ENCODE results near the gene WAC. TPM values are rescaled to one million over a fixed set of nuclear protein-coding genes. Genes with fewer than 3 reads are reported as not detected.

WAC gene
- total RNA-seq, 1 donor from 2014 or later: 97.7 TPM

- H3K9me3 Mint-ChIP-seq (ENCODE audit: low read depth): peaks cover 18% of the 10 kb centered on the region
- H3K4me3 Mint-ChIP-seq (ENCODE audit: unreplicated experiment): no peak overlapping the region
- no peaks in the 10 kb centered on the region for H3K27me3 Mint-ChIP-seq (ENCODE audit: low read depth)
- no peak for DNase-seq (ENCODE audit: low spot score)
- TF ChIP-seq CTCF (IDR thresholded peaks at IDR 0.05): no peak
- H3K4me1 Mint-ChIP-seq (ENCODE audit: low read depth): peaks cover 9% of the 10 kb centered on the region
- no peak overlapping the region for H3K27ac Mint-ChIP-seq (ENCODE audit: unreplicated experiment)
- peaks cover 35% of the 10 kb centered on the region for H3K36me3 Mint-ChIP-seq (ENCODE audit: low read depth)
Observed at GRCh38 chr10:28523725-28524252, 9.1 kb upstream of the WAC start.

- Mint-ChIP-seq H3K9me3 (ENCODE audit: low read depth) (no peaks in the 10 kb centered on the region), H3K27ac (ENCODE audit: unreplicated experiment) (no peak overlapping the region), H3K4me3 (ENCODE audit: unreplicated experiment) (peak overlapping the region; percentile 93), H3K4me1 (ENCODE audit: low read depth) (peaks cover 52% of the 10 kb centered on the region), H3K36me3 (ENCODE audit: low read depth) (peaks cover 23% of the 10 kb centered on the region), H3K27me3 (ENCODE audit: low read depth) (no peaks in the 10 kb centered on the region)
- DNase-seq (ENCODE audit: low spot score): no peak
- TF ChIP-seq CTCF (IDR thresholded peaks at IDR 0.05): no peak
Observed at GRCh38 chr10:28530751-28531150, 2.2 kb upstream of the WAC start.

- DNase-seq (ENCODE audit: low spot score): no peak
- H3K4me3 Mint-ChIP-seq (ENCODE audit: unreplicated experiment): peak overlapping the region; percentile 98
- H3K9me3 Mint-ChIP-seq (ENCODE audit: low read depth): no peaks in the 10 kb centered on the region
- TF ChIP-seq CTCF (IDR thresholded peaks at IDR 0.05): no peak
- H3K36me3 Mint-ChIP-seq (ENCODE audit: low read depth): peaks cover 29% of the 10 kb centered on the region
- H3K27me3 Mint-ChIP-seq (ENCODE audit: low read depth): no peaks in the 10 kb centered on the region
- H3K4me1 Mint-ChIP-seq (ENCODE audit: low read depth): peaks cover 54% of the 10 kb centered on the region
- peak overlapping the region; percentile 100 for H3K27ac Mint-ChIP-seq (ENCODE audit: unreplicated experiment)
Observed at GRCh38 chr10:28533186-28533564, 257 bp downstream of the WAC start.

- H3K9me3 Mint-ChIP-seq (ENCODE audit: low read depth): no peaks in the 10 kb centered on the region
- H3K27me3 Mint-ChIP-seq (ENCODE audit: low read depth): no peaks in the 10 kb centered on the region
- peaks cover 53% of the 10 kb centered on the region for H3K4me1 Mint-ChIP-seq (ENCODE audit: low read depth)
- TF ChIP-seq CTCF (IDR thresholded peaks at IDR 0.05): no peak
- H3K36me3 Mint-ChIP-seq (ENCODE audit: low read depth): peaks cover 29% of the 10 kb centered on the region
- peak overlapping the region; percentile 96 for H3K27ac Mint-ChIP-seq (ENCODE audit: unreplicated experiment)
- no peak for DNase-seq (ENCODE audit: low spot score)
- H3K4me3 Mint-ChIP-seq (ENCODE audit: unreplicated experiment): peak overlapping the region; percentile 98
Observed at GRCh38 chr10:28533571-28534304, 820 bp downstream of the WAC start.

GRCh38 chr10:28535846-28536245, 2.9 kb downstream of the WAC start:
- no peak for DNase-seq (ENCODE audit: low spot score)
- no peak for TF ChIP-seq CTCF (IDR thresholded peaks at IDR 0.05)
- Mint-ChIP-seq H3K36me3 (ENCODE audit: low read depth) (peaks cover 25% of the 10 kb centered on the region), H3K4me3 (ENCODE audit: unreplicated experiment) (no peak overlapping the region), H3K27me3 (ENCODE audit: low read depth) (no peaks in the 10 kb centered on the region), H3K27ac (ENCODE audit: unreplicated experiment) (peak overlapping the region; percentile 45), H3K4me1 (ENCODE audit: low read depth) (peaks cover 37% of the 10 kb centered on the region), H3K9me3 (ENCODE audit: low read depth) (no peaks in the 10 kb centered on the region)

All from chondrocyte (in vitro differentiated cells).